Liver (tissue), 9 donors: ENCODE results near the gene ACTL7B. TPM values are rescaled to one million over a fixed set of nuclear protein-coding genes. Genes with fewer than 3 reads are reported as not detected.
A peak's percentile ranks its signal among the peaks of the same experiment; 100 is the strongest.

ENCODE experiments used
- DNase-seq: peaks from one replicate; pipeline ENCODE4 v3.0.0-alpha.2; 2017; ENCODE audit warnings: low spot score
- H3K27ac ChIP-seq, 2 donors: one replicate each; pipeline ENCODE4 v1.7.0; 2013; ENCODE audit warnings: inconsistent platforms in 2 of 2, low read length in 2 of 2, control low read depth in 1 of 2, low read depth in 1 of 2, mild to moderate bottlenecking in 1 of 2
- H3K27me3 ChIP-seq, 4 donors: one replicate each; pipeline versions ENCODE4 v1.6.1 to v1.7.0; 2013; ENCODE audit warnings: low read length in 3 of 4, inconsistent platforms in 1 of 4, mild to moderate bottlenecking in 1 of 4, moderate library complexity in 1 of 4; ENCODE audit not compliant: control insufficient read depth in 4 of 4, insufficient read depth in 4 of 4
- H3K36me3 ChIP-seq, 4 donors: one replicate each; pipeline versions ENCODE4 v1.6.1 to v1.7.0; 2013; ENCODE audit warnings: low read length in 3 of 4, mild to moderate bottlenecking in 3 of 4, low read depth in 1 of 4, moderate library complexity in 1 of 4; ENCODE audit not compliant: control insufficient read depth in 4 of 4, insufficient read depth in 3 of 4
- H3K4me1 ChIP-seq, 4 donors: one replicate each; pipeline versions ENCODE4 v1.6.1 to v1.7.0; 2013; ENCODE audit warnings: low read length in 3 of 4, mild to moderate bottlenecking in 3 of 4, moderate library complexity in 1 of 4; ENCODE audit not compliant: control insufficient read depth in 4 of 4, insufficient read depth in 4 of 4
- H3K4me3 ChIP-seq, 3 donors: one replicate each; pipeline versions ENCODE4 v1.6.1 to v1.7.0; 2013; ENCODE audit warnings: low read length in 3 of 3, control low read depth in 1 of 3, low read depth in 1 of 3, mild to moderate bottlenecking in 1 of 3
- H3K9ac ChIP-seq, 2 donors: one replicate each; pipeline ENCODE4 v1.7.0; 2013; ENCODE audit warnings: low read length in 2 of 2, mild to moderate bottlenecking in 2 of 2, moderate library complexity in 2 of 2, control low read depth in 1 of 2, low read depth in 1 of 2
- H3K9me3 ChIP-seq, 4 donors: one replicate each; pipeline versions ENCODE4 v1.6.1 to v1.7.0; 2013; ENCODE audit warnings: low read length in 3 of 4; ENCODE audit not compliant: control insufficient read depth in 4 of 4
- FOXA1 ChIP-seq: IDR thresholded peaks from 2 replicates; pipeline ENCODE4 v1.6.1; 2016; ENCODE audit warnings: antibody characterized with exemption
- FOXA2 ChIP-seq: IDR thresholded peaks from 2 replicates; pipeline ENCODE4 v1.6.1; 2016; ENCODE audit warnings: antibody characterized with exemption
- GABPA ChIP-seq, 2 donors: IDR thresholded peaks in 1 of 2; conservative IDR thresholded peaks in 1 of 2; 2 replicates each; pipeline ENCODE4 v1.6.1; 2016; ENCODE audit warnings: antibody characterized with exemption in 2 of 2, mild to moderate bottlenecking in 1 of 2, moderate library complexity in 1 of 2
- HNF4A ChIP-seq, 2 donors: conservative IDR thresholded peaks; 2 replicates each; pipeline ENCODE4 v1.6.1; 2016; ENCODE audit warnings: antibody characterized with exemption in 2 of 2, mild to moderate bottlenecking in 2 of 2
- HNF4G ChIP-seq: IDR thresholded peaks from 2 replicates; pipeline ENCODE4 v1.6.1; 2016; ENCODE audit warnings: antibody characterized with exemption
- JUND ChIP-seq, 2 donors: IDR thresholded peaks; 2 replicates each; pipeline ENCODE4 v1.6.1; 2016; ENCODE audit warnings: antibody characterized with exemption in 2 of 2
- NR2F2 ChIP-seq: IDR thresholded peaks from 2 replicates; pipeline ENCODE4 v1.6.1; 2016; ENCODE audit warnings: antibody characterized with exemption
- RAD21 ChIP-seq, 2 donors: IDR thresholded peaks; 2 replicates each; pipeline ENCODE4 v1.6.1; 2016; ENCODE audit warnings: antibody characterized with exemption in 2 of 2, mild to moderate bottlenecking in 2 of 2
- RXRA ChIP-seq, 2 donors: IDR thresholded peaks; 2 replicates each; pipeline ENCODE4 v1.6.1; 2017 to 2018; ENCODE audit warnings: antibody characterized with exemption in 2 of 2, mild to moderate bottlenecking in 1 of 2
- SP1 ChIP-seq: IDR thresholded peaks from 2 replicates; pipeline ENCODE4 v1.6.1; 2018; ENCODE audit warnings: antibody characterized with exemption, mild to moderate bottlenecking
- TAF1 ChIP-seq: conservative IDR thresholded peaks from 2 replicates; pipeline ENCODE4 v1.6.1; 2016; ENCODE audit warnings: antibody characterized with exemption, mild to moderate bottlenecking
- YY1 ChIP-seq: IDR thresholded peaks from 2 replicates; pipeline ENCODE4 v1.6.1; 2016; ENCODE audit warnings: antibody characterized with exemption, mild to moderate bottlenecking
- WGBS: extraction: QIAGEN DNeasy Blood & Tissue Kit; methylation state at CpG from one replicate; pipeline ENCODE4 v1.1.7; 2013; 5-methylcytosine and 5-hydroxymethylcytosine counted together
- polyA plus RNA-seq, 2 donors: library from polyadenylated mRNA; stranded (reverse) in 1 of 2; unstranded in 1 of 2; fragments of 200-250 nt in 1 of 2; fragments of >200 nt in 1 of 2; fragmentation: Nextera tagmentation in 1 of 2; extraction: Ambion mirVana in 1 of 2; gene quantifications; one replicate each; pipeline versions ENCODE4 v1.2.1 to v1.2.3, GENCODE V29; 2013 to 2015
- total RNA-seq, 2 donors: library from RNA; depleted of rRNA; stranded (reverse); fragments of >200 nt; gene quantifications; one replicate each; pipeline ENCODE4 v1.2.3, GENCODE V29; 2014
- TF ChIP-seq, protein P1 (sequence below): IDR thresholded peaks from 2 replicates; pipeline ENCODE4 v1.6.1; 2016; ENCODE audit warnings: antibody characterized with exemption, mild to moderate bottlenecking
- donor health status: healthy.
- donor health status: healthy.
- donor health status: healthy.
- donor health status: healthy.
- donor health status: healthy.

The ACTL7B gene
- total and polyA plus RNA-seq, 4 donors = 0.09 TPM; not detected in 3

DNA sequence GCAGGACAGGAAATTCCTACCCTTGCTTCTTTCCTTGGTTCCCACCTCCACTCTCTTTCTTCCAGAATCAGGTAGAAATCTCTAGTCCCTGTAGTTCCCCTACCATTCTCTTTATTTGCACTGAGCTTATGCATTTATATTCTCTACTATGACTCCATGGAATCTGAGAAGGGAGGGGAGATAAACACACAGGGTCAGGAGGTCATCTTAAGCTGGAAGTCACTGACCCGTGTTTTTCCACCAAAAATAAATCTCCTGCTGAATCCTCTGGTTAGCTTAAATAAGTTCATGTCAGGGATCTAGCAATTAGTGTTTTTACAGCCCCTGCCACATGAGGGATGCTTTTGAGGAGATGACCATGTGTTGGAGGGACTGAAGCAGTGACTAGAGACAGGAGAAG is 3.7 kb downstream of the ACTL7B start:
- Histone ChIP-seq H3K27me3 (no peaks in the 10 kb centered on the region), H3K27ac (no peak overlapping the region), H3K4me1 (peaks cover 0 to 5% (median 0%) of the 10 kb centered on the region in 4 donors), H3K4me3 (no peak overlapping the region), H3K9me3 (no peaks in the 10 kb centered on the region), H3K36me3 (no peaks in the 10 kb centered on the region), H3K9ac (no peak overlapping the region)
- TF ChIP-seq JUND (IDR thresholded peaks at IDR 0.05) = no peak
- TF ChIP-seq HNF4A (conservative IDR thresholded peaks at IDR 0.05) = peak; percentile 14 to 16
- TF ChIP-seq, protein P1, sequence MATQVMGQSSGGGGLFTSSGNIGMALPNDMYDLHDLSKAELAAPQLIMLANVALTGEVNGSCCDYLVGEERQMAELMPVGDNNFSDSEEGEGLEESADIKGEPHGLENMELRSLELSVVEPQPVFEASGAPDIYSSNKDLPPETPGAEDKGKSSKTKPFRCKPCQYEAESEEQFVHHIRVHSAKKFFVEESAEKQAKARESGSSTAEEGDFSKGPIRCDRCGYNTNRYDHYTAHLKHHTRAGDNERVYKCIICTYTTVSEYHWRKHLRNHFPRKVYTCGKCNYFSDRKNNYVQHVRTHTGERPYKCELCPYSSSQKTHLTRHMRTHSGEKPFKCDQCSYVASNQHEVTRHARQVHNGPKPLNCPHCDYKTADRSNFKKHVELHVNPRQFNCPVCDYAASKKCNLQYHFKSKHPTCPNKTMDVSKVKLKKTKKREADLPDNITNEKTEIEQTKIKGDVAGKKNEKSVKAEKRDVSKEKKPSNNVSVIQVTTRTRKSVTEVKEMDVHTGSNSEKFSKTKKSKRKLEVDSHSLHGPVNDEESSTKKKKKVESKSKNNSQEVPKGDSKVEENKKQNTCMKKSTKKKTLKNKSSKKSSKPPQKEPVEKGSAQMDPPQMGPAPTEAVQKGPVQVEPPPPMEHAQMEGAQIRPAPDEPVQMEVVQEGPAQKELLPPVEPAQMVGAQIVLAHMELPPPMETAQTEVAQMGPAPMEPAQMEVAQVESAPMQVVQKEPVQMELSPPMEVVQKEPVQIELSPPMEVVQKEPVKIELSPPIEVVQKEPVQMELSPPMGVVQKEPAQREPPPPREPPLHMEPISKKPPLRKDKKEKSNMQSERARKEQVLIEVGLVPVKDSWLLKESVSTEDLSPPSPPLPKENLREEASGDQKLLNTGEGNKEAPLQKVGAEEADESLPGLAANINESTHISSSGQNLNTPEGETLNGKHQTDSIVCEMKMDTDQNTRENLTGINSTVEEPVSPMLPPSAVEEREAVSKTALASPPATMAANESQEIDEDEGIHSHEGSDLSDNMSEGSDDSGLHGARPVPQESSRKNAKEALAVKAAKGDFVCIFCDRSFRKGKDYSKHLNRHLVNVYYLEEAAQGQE = no peak
- TF ChIP-seq RAD21 (IDR thresholded peaks at IDR 0.05) = peak; percentile 13 to 36
- peak; percentile 54 for TF ChIP-seq SP1
- TF ChIP-seq YY1 = no peak
- no peak for TF ChIP-seq TAF1
- TF ChIP-seq RXRA (IDR thresholded peaks at IDR 0.05) = peak; percentile 78 to 80
- peak; percentile 94 for TF ChIP-seq NR2F2
- no peak for TF ChIP-seq FOXA1
- WGBS = 13% methylated on average over 1 of the region's 1 CpG
- no peak for DNase-seq

DNA sequence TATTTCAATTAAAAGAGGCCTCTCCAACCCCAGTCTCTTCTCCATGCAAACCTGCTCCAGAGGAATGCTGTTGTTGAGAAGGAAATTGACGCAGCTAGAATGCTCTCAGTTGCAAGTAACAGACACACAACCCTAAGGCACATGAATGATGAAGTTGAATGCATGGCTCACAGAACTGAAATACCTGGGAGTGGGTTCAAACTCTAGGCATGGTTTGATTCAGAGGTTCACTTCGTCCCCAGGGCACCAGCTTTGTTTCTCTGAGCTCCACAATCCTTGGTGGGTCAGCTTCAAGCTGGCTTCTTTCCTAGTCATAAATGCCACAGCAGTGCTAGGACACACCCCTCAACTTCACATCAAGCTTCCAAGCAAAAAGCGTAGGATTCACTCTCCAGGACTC is 4.6 kb downstream of the ACTL7B start:
- 90% methylated on average over 3 of the region's 3 CpGs for WGBS
- Histone ChIP-seq H3K36me3 (no peaks in the 10 kb centered on the region), H3K27me3 (no peaks in the 10 kb centered on the region), H3K9me3 (no peaks in the 10 kb centered on the region), H3K27ac (no peak overlapping the region), H3K4me3 (no peak overlapping the region), H3K9ac (no peak overlapping the region), H3K4me1 (peaks cover 0 to 5% (median 0%) of the 10 kb centered on the region in 4 donors)
- DNase-seq = no peak
- TF ChIP-seq HNF4G = no peak
- TF ChIP-seq YY1 = no peak
- no peak for TF ChIP-seq NR2F2
- no peak for TF ChIP-seq JUND (IDR thresholded peaks at IDR 0.05)
- TF ChIP-seq SP1 = no peak
- TF ChIP-seq GABPA (IDR thresholded peaks at IDR 0.05 in 1 of 2, conservative IDR thresholded peaks at IDR 0.05 in 1 of 2) = no peak
- no peak for TF ChIP-seq FOXA1
- no peak for TF ChIP-seq HNF4A (conservative IDR thresholded peaks at IDR 0.05)
- no peak for TF ChIP-seq FOXA2
- TF ChIP-seq, protein P1 = no peak
- no peak for TF ChIP-seq TAF1
